Stimulated activated effector memory CD8-positive, alpha-beta T cell treated with anti-CD3 and anti-CD28 coated beads, Interleukin-12 subunit alpha, Interleukin-12 subunit beta, amount 100 ng/mL, for 72 hours (primary cell): ENCODE results near the gene TANC2.

Source experiments
- ATAC-seq: fragments of 150-1000 bp; cut with Tn5 transposase; 2 replicates; pipeline ENCODE4 v1.10.0; 2021
- DNase-seq, 2 donors: peaks; one replicate each; pipeline ENCODE4 v3.0.0; 2021 to 2022; ENCODE audit warnings: low spot score in 2 of 2
- H3K27ac Mint-ChIP-seq: one replicate; pipeline ENCODE4 v1.8.0; 2022; ENCODE audit warnings: mild to moderate bottlenecking, mixed read lengths
- H3K36me3 Mint-ChIP-seq: one replicate; pipeline ENCODE4 v1.8.0; 2022; ENCODE audit warnings: mild to moderate bottlenecking, mixed read lengths
- H3K4me1 Mint-ChIP-seq: one replicate; pipeline ENCODE4 v1.8.0; 2022; ENCODE audit warnings: mixed read lengths
- H3K4me3 Mint-ChIP-seq: one replicate; pipeline ENCODE4 v1.8.0; 2022; ENCODE audit warnings: mild to moderate bottlenecking, mixed read lengths
- H3K9me3 Mint-ChIP-seq: one replicate; pipeline ENCODE4 v1.8.0; 2022; ENCODE audit warnings: mixed read lengths

TANC2 gene

DNA sequence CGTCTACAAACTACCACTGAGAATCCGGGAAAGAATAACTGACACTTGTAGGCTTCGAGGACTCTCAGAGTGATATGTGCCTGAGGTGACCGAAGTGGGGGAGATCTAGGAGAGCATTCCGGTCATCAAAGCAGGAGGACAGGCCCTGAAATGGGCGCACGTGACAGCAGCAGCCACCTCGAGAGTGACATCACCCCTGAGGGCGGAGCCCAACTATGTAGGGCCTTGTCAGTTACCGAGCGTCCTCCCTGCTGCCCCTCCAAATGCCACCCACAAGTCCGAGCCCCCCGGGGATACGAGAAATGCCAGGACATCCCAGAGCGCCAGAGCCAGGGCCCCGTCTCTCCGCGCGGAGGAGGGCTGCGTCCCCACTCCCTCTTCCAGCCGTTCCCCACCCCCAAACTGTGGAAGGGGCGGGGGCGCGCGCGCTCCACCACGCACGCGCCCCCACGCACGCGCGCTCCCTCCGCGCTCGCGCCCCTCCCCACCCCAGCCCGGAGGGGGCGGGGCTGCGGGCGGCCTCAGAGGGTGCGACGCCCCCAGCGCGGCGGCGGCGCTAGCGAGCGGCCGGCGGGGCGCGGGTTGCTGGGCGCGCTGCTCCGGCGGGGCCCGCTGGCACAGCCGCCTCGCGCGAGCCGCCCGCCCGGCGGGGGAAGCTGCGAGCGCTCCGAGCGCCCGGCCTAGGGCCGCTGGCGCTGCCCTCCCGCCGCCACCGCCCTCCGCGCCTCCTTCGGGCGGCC, at the start of gene TANC2:
TANC2 (plus strand) TSS at position 550 of the 740 bp plus-strand sequence. CDS start 43,325 bp downstream, outside the sequence.
- H3K36me3 Mint-ChIP-seq, result peaks cover 9% of the 10 kb centered on the region
- H3K4me1 Mint-ChIP-seq, result peaks cover 30% of the 10 kb centered on the region
- H3K27ac Mint-ChIP-seq, result peak within 1 kb of the TSS; percentile 96
- H3K4me3 Mint-ChIP-seq, result peak within 1 kb of the TSS; percentile 79
- H3K9me3 Mint-ChIP-seq, result no peaks in the 10 kb centered on the region
- peak; percentile 81 for ATAC-seq
- peak; percentile 66 to 89 for DNase-seq

DNA sequence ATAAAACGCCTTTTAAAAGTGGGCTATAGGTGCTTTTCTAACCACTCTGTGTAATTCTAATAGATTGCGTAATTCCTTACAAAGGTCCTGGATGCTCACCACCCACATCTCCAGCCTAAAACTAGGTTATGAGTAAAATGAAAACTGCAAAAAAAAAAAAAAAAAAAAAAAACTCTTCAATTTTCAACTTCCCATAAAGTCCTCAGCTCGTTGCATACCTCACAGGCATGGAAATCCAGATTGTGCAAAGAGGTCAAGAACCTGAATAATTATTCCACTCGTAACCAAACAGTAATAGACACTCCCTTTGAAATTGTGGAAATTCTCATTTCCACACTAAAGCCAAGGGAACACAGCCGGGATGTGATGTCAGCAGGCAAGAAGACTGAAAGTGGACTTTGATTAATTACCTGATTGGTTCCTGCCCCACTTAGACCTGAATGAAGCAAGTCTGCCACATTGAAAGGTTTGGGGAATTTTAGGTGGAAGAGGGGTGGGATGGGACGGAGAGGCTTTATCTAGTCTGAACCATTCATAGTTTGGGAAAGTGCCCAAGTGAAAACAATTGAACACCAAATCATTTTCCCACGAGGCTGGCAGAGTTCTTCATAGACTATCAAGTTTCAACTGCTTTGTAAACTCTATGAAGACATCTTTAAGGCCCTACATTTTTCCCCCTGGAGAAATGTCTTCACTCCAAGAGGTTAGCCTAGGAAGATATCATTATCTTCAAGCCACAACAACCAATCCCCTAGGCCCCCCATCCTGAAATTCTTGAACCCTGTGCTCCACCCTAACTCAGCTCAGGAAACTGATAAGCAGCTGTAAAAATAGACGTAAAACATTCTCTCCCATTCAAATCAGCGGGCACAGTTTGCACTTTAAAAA, 49.1 kb upstream of the TANC2 start:
- no peak overlapping the region for H3K27ac Mint-ChIP-seq
- no peak for ATAC-seq
- no peak overlapping the region for H3K4me3 Mint-ChIP-seq
- no peaks in the 10 kb centered on the region for H3K4me1 Mint-ChIP-seq
- H3K36me3 Mint-ChIP-seq, result no peaks in the 10 kb centered on the region
- DNase-seq, result no peak
- H3K9me3 Mint-ChIP-seq, result peaks cover 3% of the 10 kb centered on the region

- ATAC-seq (no peak), DNase-seq (no peak)
- H3K36me3 Mint-ChIP-seq, result no peaks in the 10 kb centered on the region
- no peaks in the 10 kb centered on the region for H3K4me1 Mint-ChIP-seq
- no peaks in the 10 kb centered on the region for H3K9me3 Mint-ChIP-seq
- H3K4me3 Mint-ChIP-seq, result no peak overlapping the region
- H3K27ac Mint-ChIP-seq, result no peak overlapping the region
Measured at GRCh38 chr17:62919388-62919787, 46.6 kb upstream of the TANC2 start.

GRCh38 chr17:62920300-62920699, 45.7 kb upstream of the TANC2 start:
- DNase-seq (no peak), ATAC-seq (no peak)

DNA sequence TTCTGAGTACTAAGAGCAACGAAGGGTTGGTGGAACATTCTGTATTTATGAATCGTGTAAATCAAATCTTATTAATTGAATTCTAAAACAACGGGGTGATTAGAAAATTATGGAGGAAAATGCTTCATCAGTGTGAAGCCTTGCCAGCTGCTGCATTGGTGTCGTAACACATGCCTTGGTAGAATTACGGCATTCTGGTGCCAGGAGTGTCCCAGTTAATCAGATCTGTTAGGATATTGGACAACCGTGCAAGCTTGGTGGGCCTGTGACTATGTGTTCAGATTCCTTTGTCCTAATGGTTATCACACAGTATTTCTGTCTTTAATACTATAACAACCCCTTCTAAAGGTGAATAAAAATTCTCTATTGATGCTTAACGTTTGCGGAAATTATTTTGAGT, 44.2 kb upstream of the TANC2 start:
- DNase-seq, result no peak
- H3K36me3 Mint-ChIP-seq, result no peaks in the 10 kb centered on the region

More at GRCh38 chr17:62920300-62920699, 45.7 kb upstream of the TANC2 start:
- H3K27ac Mint-ChIP-seq, result no peak overlapping the region
- no peaks in the 10 kb centered on the region for H3K36me3 Mint-ChIP-seq
- H3K4me3 Mint-ChIP-seq, result no peak overlapping the region
- no peaks in the 10 kb centered on the region for H3K9me3 Mint-ChIP-seq
- H3K4me1 Mint-ChIP-seq, result no peaks in the 10 kb centered on the region

DNA sequence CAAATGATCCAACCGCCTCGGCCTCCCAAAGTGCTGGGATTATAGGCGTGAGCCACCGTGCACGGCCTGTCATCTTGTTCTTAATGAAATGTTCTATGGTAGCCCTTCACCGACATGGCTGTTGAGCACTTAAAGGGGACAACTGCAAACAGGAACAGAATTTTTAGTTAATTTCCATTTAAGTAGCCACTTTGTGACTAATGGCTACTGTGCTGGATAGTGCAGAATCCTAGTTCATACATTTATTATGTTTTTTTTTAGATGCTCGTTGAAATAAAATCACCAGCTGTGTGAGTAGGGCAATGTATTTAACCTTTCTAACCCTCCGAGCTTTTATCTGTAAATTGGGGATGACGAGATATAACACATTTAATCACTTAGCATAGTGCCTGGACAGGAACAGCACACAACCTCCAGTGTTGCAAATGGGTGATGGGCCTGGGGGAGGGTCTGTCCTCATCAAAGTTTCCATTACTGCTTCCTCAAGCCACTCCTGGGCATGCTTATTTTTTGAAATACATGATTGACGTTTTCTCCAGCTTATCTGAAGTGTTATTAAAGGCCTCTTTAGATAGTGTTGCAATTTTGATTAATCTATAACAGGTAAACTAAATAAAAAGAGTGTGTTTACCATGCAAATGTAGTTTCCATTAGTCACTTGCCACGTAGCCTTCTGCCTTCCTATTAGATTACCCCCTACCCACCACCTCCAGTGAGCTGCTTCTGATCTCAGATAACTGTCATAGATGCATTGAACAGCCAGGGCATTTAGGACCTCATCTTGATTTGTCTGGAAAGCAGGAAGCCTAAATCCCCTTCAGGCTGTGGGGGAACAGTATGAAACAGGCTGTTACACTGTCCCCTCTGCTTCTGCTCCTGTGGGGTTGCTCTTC, 42.5 kb upstream of the TANC2 start:
- Mint-ChIP-seq H3K4me3 (no peak overlapping the region), H3K4me1 (no peaks in the 10 kb centered on the region)
- no peak for DNase-seq

More for the DNA sequence above, 44.2 kb upstream of the TANC2 start:
- ATAC-seq, result no peak
- H3K4me1 Mint-ChIP-seq, result no peaks in the 10 kb centered on the region
- no peak overlapping the region for H3K4me3 Mint-ChIP-seq
- H3K27ac Mint-ChIP-seq, result no peak overlapping the region
- no peaks in the 10 kb centered on the region for H3K9me3 Mint-ChIP-seq

GRCh38 chr17:62925267-62925836, 40.7 kb upstream of the TANC2 start:
- H3K9me3 Mint-ChIP-seq, result no peaks in the 10 kb centered on the region
- no peak overlapping the region for H3K4me3 Mint-ChIP-seq
- no peaks in the 10 kb centered on the region for H3K4me1 Mint-ChIP-seq
- H3K36me3 Mint-ChIP-seq, result no peaks in the 10 kb centered on the region
- no peak overlapping the region for H3K27ac Mint-ChIP-seq
- ATAC-seq (no peak), DNase-seq (no peak)

More for the DNA sequence above, 42.5 kb upstream of the TANC2 start:
- Mint-ChIP-seq H3K27ac (no peak overlapping the region), H3K9me3 (no peaks in the 10 kb centered on the region), H3K36me3 (no peaks in the 10 kb centered on the region)
- no peak for ATAC-seq

- no peaks in the 10 kb centered on the region for H3K9me3 Mint-ChIP-seq
- no peaks in the 10 kb centered on the region for H3K36me3 Mint-ChIP-seq
- no peaks in the 10 kb centered on the region for H3K4me1 Mint-ChIP-seq
- H3K4me3 Mint-ChIP-seq, result no peak overlapping the region
- no peak overlapping the region for H3K27ac Mint-ChIP-seq
- no peak for DNase-seq
- no peak for ATAC-seq
Measured at GRCh38 chr17:62927083-62927482, 39.0 kb upstream of the TANC2 start.

- no peak overlapping the region for H3K27ac Mint-ChIP-seq
- no peaks in the 10 kb centered on the region for H3K9me3 Mint-ChIP-seq
- DNase-seq (no peak), ATAC-seq (no peak)
- no peaks in the 10 kb centered on the region for H3K4me1 Mint-ChIP-seq
- H3K36me3 Mint-ChIP-seq, result no peaks in the 10 kb centered on the region
- no peak overlapping the region for H3K4me3 Mint-ChIP-seq
Measured at GRCh38 chr17:62929320-62929719, 36.7 kb upstream of the TANC2 start.

DNA sequence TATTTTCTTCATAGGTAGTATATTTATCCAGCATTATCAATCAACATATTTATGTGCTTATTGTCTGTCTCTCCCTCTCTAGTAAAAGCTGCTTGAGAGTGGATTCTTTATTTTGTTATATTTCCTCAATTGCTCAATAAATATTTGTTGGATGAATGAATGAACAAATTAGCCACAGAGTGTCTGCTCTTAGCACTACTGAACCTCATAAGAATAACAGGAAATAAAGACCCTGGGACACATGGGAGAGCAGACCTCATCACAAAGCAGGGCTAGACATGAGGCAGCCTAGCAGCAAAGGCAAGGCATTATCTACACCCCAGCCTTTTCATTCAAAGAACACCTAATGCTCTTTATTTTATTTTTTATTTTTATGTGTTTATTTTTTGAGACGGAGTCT, 34.9 kb upstream of the TANC2 start:
- ATAC-seq (no peak), DNase-seq (no peak)
- H3K36me3 Mint-ChIP-seq, result no peaks in the 10 kb centered on the region
- H3K4me1 Mint-ChIP-seq, result no peaks in the 10 kb centered on the region
- H3K27ac Mint-ChIP-seq, result no peak overlapping the region
- no peaks in the 10 kb centered on the region for H3K9me3 Mint-ChIP-seq
- H3K4me3 Mint-ChIP-seq, result no peak overlapping the region

- no peak overlapping the region for H3K4me3 Mint-ChIP-seq
- H3K4me1 Mint-ChIP-seq, result no peaks in the 10 kb centered on the region
- H3K27ac Mint-ChIP-seq, result no peak overlapping the region
- DNase-seq (no peak), ATAC-seq (no peak)
- no peaks in the 10 kb centered on the region for H3K9me3 Mint-ChIP-seq
- H3K36me3 Mint-ChIP-seq, result no peaks in the 10 kb centered on the region
Measured at GRCh38 chr17:62933501-62934385, 32.3 kb upstream of the TANC2 start.

- H3K4me3 Mint-ChIP-seq, result no peak overlapping the region
- DNase-seq (no peak), ATAC-seq (no peak)
- H3K27ac Mint-ChIP-seq, result no peak overlapping the region
- H3K9me3 Mint-ChIP-seq, result no peaks in the 10 kb centered on the region
- H3K4me1 Mint-ChIP-seq, result no peaks in the 10 kb centered on the region
- H3K36me3 Mint-ChIP-seq, result no peaks in the 10 kb centered on the region
Measured at GRCh38 chr17:62935098-62935497, 30.9 kb upstream of the TANC2 start.

GRCh38 chr17:62935523-62935922, 30.5 kb upstream of the TANC2 start:
- Mint-ChIP-seq H3K4me1 (no peaks in the 10 kb centered on the region), H3K9me3 (no peaks in the 10 kb centered on the region), H3K27ac (no peak overlapping the region), H3K4me3 (no peak overlapping the region), H3K36me3 (no peaks in the 10 kb centered on the region)
- DNase-seq (no peak), ATAC-seq (no peak)

GRCh38 chr17:62937606-62938005, 28.4 kb upstream of the TANC2 start:
- no peak overlapping the region for H3K4me3 Mint-ChIP-seq
- no peaks in the 10 kb centered on the region for H3K36me3 Mint-ChIP-seq
- no peak for ATAC-seq
- H3K4me1 Mint-ChIP-seq, result no peaks in the 10 kb centered on the region
- peaks cover 15% of the 10 kb centered on the region for H3K9me3 Mint-ChIP-seq
- DNase-seq, result no peak
- no peak overlapping the region for H3K27ac Mint-ChIP-seq
